Kidney glomerular epithelial cell (primary cell): Measurements from ENCODE around the gene SSH2.
"Not testable (repeated sequence)": the region's sequence is repeated elsewhere in the genome, so short reads cannot be mapped to it uniquely, and the experiment has no call there.

ENCODE experiments used
- DNase-seq: peaks from one replicate; lab custom pipeline; 2025; lab: John Stamatoyannopoulos, UW

The SSH2 gene

GRCh38 chr17:29734640-29735039, 195.4 kb downstream of the SSH2 start:
- DNase-seq, result no peak

- DNase-seq, result no peak
Observed at GRCh38 chr17:29733166-29733565, 196.9 kb downstream of the SSH2 start.

GRCh38 chr17:29732613-29733012, 197.4 kb downstream of the SSH2 start:
- peak; percentile 97 for DNase-seq

DNA sequence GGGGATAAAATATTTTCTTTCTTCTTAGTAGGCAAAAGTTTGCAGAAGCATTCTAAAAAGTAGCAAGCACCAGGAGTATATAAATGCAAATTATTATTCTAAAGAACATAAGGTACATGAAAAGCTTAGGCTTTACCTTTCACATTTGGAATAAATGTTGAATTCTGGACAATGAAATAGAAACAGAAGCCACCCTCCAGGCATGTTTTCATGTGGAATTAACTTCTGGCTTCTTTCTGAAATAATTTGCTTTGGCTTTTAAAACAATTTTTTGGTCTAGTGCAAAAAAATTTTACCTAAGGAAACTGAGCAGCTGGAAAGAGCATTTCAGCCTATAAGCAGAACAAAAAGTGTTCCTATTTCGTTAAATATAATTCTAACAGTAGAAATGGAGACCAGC, 197.8 kb downstream of the SSH2 start:
- DNase-seq, result no peak

DNA sequence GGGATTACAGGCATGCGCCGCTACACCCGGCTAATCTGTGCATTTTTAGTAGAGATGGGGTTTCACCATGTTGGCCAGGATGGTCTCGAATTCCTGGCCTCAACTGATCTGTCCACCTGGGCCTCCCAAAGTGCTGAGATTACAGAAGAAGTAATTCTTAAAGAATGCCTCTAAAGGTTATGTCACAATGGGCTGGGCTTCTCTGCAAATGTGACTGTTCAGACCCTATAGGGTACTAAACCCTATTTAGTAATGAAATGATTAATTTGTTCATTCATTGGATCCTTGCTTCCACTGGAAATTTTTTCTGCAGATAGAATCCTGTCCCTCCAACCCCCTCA, 198.5 kb downstream of the SSH2 start:
- DNase-seq, result peak; percentile 28

DNA sequence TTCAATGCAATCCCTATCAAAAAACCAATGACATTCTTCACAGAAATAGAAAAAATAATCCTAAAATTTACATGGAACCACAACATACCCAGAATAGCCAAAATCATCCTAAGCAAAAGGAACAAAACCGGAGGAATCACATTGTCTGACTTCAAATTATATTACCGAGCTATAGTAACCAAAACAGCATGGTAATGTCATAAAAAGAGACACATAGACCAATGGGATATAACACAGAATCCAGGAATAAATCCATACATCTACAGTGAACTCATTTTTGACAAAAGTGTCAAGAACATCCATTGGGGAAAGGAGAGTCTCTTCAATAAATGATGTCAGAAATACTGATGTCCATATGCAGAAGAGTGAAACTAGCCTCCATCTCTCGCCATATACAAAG, 201.5 kb downstream of the SSH2 start:
- DNase-seq, result no peak

DNA sequence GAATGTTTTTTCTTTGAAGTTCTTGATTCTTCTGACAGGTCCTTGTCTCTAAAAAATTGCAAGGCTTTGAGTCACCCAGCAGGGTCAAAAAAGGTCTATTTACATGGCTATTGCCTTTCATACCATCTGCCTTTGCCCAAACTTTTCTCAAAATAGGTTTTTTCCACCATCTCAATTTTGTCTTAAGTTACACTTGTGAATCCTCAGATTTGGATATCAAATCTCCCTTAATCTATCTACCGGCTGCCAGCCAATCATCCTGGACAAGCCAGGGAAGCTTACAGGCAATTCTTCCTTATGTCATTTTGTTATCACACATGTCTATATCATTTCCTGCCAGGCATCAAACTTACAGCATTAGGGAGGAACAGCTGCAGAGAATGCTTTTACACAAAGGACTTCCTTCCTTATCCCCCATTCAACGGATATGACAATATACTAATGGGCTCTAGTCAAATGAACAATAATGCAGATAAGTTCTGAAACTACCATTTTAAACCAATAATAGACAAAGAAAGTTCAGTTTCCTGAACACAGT, 203.2 kb downstream of the SSH2 start:
- DNase-seq, result peak; percentile 72

GRCh38 chr17:29725408-29725807, 204.6 kb downstream of the SSH2 start:
- DNase-seq, result not testable (repeated sequence)

DNA sequence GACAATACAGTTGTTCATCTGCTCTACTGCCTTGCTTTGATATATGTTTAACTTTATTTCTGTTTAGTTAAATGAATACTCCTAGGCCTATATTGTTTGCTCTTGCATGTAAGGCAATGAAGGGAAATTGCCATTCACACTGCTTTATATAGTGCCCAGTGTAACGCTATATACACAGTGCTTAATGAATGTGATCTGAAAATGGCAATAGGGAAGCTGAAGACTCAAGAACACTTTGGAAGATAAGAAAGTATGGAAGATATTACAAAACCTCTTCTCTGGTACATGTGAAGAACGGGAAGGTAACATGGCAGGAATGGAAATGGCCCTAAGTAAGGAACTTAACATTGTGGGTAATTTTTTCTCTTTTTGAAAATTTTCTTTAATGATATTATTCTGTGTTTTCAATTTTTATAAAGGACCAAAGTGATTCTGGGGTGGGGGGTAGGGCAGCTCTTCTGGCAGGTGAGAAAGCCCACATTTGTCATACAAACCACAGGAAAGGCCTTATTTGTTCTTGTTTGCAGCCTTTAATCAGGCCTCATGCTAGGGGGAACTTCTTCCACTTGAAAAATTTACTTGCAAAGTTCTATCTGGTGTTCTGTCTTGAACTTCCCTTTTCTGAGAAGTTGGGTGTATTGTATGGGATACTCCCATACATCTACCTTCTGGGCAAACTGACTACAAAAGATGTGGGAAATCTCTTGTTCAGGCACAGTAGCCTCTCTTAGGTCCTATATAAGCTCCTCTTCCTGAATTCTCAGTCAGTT, 206.6 kb downstream of the SSH2 start:
- DNase-seq, result no peak

GRCh38 chr17:29722411-29723198, 207.4 kb downstream of the SSH2 start:
- DNase-seq, result peak; percentile 70

DNA sequence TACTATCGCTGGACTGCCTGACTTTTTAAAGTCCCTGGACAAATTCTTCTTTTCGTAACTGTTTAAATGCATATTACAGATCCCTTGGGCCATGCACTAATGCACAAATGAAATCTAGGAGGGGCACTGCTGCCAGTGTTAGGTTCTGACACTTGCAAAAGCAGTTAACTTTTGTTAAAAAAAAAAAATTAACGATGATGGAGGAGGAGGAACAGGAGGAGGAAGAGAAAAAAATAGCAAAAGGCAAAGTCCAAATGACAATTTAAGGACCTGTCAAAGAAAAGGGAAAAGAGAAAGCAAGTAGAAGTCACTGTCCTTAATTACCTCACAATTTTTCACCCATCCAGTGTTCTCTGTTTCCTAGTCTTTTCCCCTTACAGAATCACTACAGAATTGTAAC, 209.5 kb downstream of the SSH2 start:
- no peak for DNase-seq

- DNase-seq, result no peak
Observed at GRCh38 chr17:29719469-29719868, 210.6 kb downstream of the SSH2 start.

GRCh38 chr17:29718446-29719039, 211.5 kb downstream of the SSH2 start:
- DNase-seq, result no peak

DNA sequence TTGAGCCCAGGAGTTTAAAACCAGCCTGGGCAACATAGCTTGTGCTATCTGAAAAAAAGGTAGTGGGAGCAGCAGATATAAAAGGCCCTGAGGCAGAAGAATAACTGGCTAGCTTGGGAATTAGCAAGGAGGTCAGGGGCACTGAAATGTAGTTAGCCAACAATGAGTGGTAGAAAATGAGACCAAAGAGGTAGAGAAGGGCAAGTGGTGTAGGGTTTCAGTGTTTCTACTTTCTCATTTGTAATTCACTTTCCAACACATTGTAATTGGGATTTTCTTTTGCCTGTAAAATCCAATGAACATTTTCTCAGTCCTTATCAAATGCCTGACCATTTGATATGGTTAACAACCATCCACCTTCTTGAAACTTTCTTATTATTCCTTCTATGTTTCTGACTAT, 212.2 kb downstream of the SSH2 start:
- no peak for DNase-seq

GRCh38 chr17:29716566-29716965, 213.5 kb downstream of the SSH2 start:
- DNase-seq, result no peak

GRCh38 chr17:29715680-29716079, 214.3 kb downstream of the SSH2 start:
- no peak for DNase-seq

DNA sequence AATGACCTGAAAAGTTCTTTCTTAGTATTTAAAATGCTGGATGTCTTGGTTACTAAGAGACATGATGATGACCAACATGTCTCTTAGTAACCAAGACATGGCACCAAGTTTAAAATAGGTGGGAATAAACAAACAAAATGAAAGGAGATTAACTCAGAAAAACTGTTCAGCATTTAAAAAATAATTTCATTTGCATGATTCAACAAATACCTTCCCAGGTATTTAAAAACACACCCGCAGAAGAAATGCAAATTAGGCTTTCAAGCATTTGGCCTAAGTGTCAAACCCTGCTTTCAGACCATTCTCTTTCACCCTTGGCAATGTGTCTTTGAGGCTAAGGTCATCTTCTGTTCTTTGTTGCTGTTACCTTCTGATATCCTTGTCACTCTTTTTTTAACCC, 215.9 kb downstream of the SSH2 start:
- DNase-seq, result no peak

- DNase-seq, result no peak
Observed at GRCh38 chr17:29713626-29714025, 216.4 kb downstream of the SSH2 start.

DNA sequence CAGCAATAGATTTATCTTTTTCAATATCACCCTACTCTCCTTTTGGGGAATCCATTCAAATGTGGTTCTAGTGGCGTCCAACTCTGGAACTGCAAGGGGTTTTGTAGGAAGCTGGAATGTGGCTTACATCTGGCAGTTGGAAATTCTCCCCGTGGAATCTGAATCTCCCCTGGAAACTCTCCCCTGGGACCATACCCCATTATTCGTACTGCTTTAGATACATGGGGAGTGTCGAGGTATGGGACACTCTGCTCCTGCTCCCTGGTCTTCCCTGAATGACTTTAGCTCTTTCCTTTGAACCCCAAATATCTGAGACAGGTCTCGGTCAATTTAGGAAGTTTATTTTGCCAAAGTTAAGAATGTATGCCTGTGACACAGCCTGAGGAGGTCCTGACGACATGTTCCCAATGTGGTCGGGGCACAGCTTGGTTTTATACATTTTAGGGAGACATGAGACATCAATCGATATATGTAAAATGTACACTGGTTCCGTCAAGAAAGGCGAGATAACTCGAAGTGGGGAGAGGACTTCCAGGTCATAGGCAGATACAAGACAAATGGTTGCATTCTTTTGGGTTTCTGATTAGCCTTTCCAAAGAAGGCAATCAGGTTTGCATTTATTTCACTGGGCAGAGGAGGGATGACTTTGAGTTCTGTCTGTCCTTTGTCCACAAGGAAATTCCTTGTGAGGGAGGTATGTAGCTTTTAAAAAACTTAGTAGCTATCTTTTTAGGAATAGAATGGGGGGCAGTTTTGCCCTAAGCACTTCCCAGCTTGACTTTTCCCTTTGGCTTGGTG, 218.2 kb downstream of the SSH2 start:
- DNase-seq, result no peak

DNA sequence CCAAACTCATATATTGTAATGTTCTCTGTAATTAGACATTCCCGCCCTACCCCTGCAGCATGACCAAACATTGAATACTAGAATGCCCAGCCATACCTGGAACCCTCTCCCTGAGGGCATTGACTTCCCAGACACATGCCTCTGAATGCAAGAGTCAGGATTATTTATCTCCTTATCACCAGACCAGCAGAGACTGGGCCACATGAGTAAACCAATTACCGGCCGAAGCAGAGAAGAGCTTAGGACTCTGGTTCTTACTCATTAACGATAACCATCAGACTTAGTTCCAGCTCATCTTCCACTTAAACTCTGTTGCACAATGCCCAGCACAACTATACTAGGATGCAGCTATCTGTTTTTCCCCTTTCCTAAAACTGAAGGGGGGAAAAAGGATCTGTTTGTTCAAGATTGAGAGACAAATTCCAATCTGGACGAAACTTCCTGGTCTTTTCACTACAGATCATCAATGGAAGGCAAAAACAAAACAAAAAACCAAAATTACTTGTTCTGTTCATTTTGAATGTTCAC, 219.1 kb downstream of the SSH2 start:
- DNase-seq, result peak; percentile 67

DNA sequence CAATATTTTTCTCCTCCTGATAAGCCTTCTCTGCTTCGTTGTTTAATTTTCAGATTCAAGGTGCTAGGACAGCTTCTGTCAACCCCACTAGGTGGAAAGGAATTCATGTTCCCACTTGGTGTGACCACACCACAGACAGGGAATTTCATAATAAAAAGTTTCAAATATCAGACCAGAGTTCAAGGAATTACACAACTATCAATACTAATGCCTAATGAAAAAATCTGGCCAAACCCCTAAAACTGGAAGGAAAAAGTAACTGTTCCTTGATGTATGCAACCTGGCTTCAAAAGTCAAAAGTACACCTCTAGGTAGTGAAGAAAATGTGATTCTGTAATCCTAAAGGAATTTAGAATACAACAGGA, 219.5 kb downstream of the SSH2 start:
- no peak for DNase-seq
